Choroid plexus epithelial cell (primary cell): ENCODE measurements around the gene S100A16.

Source experiments
- DNase-seq: peaks from one replicate; pipeline ENCODE4 v3.0.0-alpha.2; 2010; ENCODE audit warnings: low read depth
- H3K4me3 ChIP-seq: 2 replicates; pipeline ENCODE4 v1.5.1; 2011; ENCODE audit warnings: low read depth, mild to moderate bottlenecking, control low read depth, low read length, moderate library complexity
- CTCF ChIP-seq: conservative IDR thresholded peaks from 2 replicates; pipeline ENCODE4 v1.5.1; 2011; ENCODE audit warnings: low read depth, mild to moderate bottlenecking, control low read depth, inconsistent platforms, low read length, moderate library complexity

S100A16 gene

GRCh38 chr1:153626477-153626903, 13.6 kb upstream of the S100A16 start:
- TF ChIP-seq CTCF = no peak
- H3K4me3 ChIP-seq = peak overlapping the region; percentile 74
- no peak for DNase-seq

- DNase-seq = no peak
- no peak for TF ChIP-seq CTCF
- H3K4me3 ChIP-seq = no peak overlapping the region
Observed at GRCh38 chr1:153624965-153625611, 12.2 kb upstream of the S100A16 start.

- no peak for TF ChIP-seq CTCF
- H3K4me3 ChIP-seq = no peak overlapping the region
- DNase-seq = no peak
Observed at GRCh38 chr1:153623101-153623500, 10.2 kb upstream of the S100A16 start.

- TF ChIP-seq CTCF = no peak
- H3K4me3 ChIP-seq = no peak overlapping the region
- no peak for DNase-seq
Observed at GRCh38 chr1:153619171-153619570, 6.2 kb upstream of the S100A16 start.

GRCh38 chr1:153617663-153618062, 4.7 kb upstream of the S100A16 start:
- TF ChIP-seq CTCF = no peak
- no peak for DNase-seq
- H3K4me3 ChIP-seq = no peak overlapping the region

- no peak overlapping the region for H3K4me3 ChIP-seq
- DNase-seq = no peak
Observed at GRCh38 chr1:153616917-153617311, 4.0 kb upstream of the S100A16 start.

More at GRCh38 chr1:153616917-153617311, 4.0 kb upstream of the S100A16 start:
- TF ChIP-seq CTCF = no peak
